Stimulated activated effector memory CD8-positive, alpha-beta T cell treated with anti-CD3 and anti-CD28 coated beads, Interleukin-12 subunit alpha, Interleukin-12 subunit beta, amount 100 ng/mL, for 72 hours (primary cell): Measurements from ENCODE around the gene NARS2.

ENCODE experiments used
- ATAC-seq: fragments of 150-1000 bp; cut with Tn5 transposase; 2 replicates; pipeline ENCODE4 v1.10.0; 2021
- DNase-seq, 2 donors: peaks; one replicate each; pipeline ENCODE4 v3.0.0; 2021 to 2022; ENCODE audit warnings: low spot score in 2 of 2
- H3K27ac Mint-ChIP-seq: one replicate; pipeline ENCODE4 v1.8.0; 2022; ENCODE audit warnings: mild to moderate bottlenecking, mixed read lengths
- H3K36me3 Mint-ChIP-seq: one replicate; pipeline ENCODE4 v1.8.0; 2022; ENCODE audit warnings: mild to moderate bottlenecking, mixed read lengths
- H3K4me1 Mint-ChIP-seq: one replicate; pipeline ENCODE4 v1.8.0; 2022; ENCODE audit warnings: mixed read lengths
- H3K4me3 Mint-ChIP-seq: one replicate; pipeline ENCODE4 v1.8.0; 2022; ENCODE audit warnings: mild to moderate bottlenecking, mixed read lengths
- H3K9me3 Mint-ChIP-seq: one replicate; pipeline ENCODE4 v1.8.0; 2022; ENCODE audit warnings: mixed read lengths

Gene NARS2

GRCh38 chr11:78595436-78596130 is 20.9 kb upstream of the NARS2 start:
- ATAC-seq, result no peak
- DNase-seq, result no peak
- no peaks in the 10 kb centered on the region for H3K9me3 Mint-ChIP-seq
- no peak overlapping the region for H3K27ac Mint-ChIP-seq
- H3K4me1 Mint-ChIP-seq, result no peaks in the 10 kb centered on the region
- no peaks in the 10 kb centered on the region for H3K36me3 Mint-ChIP-seq
- no peak overlapping the region for H3K4me3 Mint-ChIP-seq

- Mint-ChIP-seq H3K4me1 (no peaks in the 10 kb centered on the region), H3K27ac (no peak overlapping the region), H3K4me3 (no peak overlapping the region), H3K36me3 (no peaks in the 10 kb centered on the region), H3K9me3 (no peaks in the 10 kb centered on the region)
- no peak for DNase-seq
- no peak for ATAC-seq
These were observed 20.1 kb upstream of the NARS2 start for GRCh38 chr11:78594814-78595213.

- Mint-ChIP-seq H3K36me3 (no peaks in the 10 kb centered on the region), H3K9me3 (peaks cover 12% of the 10 kb centered on the region), H3K4me1 (no peaks in the 10 kb centered on the region), H3K27ac (no peak overlapping the region), H3K4me3 (no peak overlapping the region)
- no peak for ATAC-seq
- DNase-seq, result no peak
These were observed 13.9 kb upstream of the NARS2 start for GRCh38 chr11:78588517-78588916.

GRCh38 chr11:78587446-78587845 is 12.8 kb upstream of the NARS2 start:
- Mint-ChIP-seq H3K9me3 (peaks cover 13% of the 10 kb centered on the region), H3K36me3 (no peaks in the 10 kb centered on the region), H3K27ac (no peak overlapping the region), H3K4me3 (no peak overlapping the region), H3K4me1 (no peaks in the 10 kb centered on the region)
- DNase-seq (no peak), ATAC-seq (no peak)

GRCh38 chr11:78586452-78587046 is 11.9 kb upstream of the NARS2 start:
- ATAC-seq (no peak), DNase-seq (no peak)
- H3K4me1 Mint-ChIP-seq, result no peaks in the 10 kb centered on the region
- peaks cover 13% of the 10 kb centered on the region for H3K9me3 Mint-ChIP-seq
- H3K36me3 Mint-ChIP-seq, result no peaks in the 10 kb centered on the region
- no peak overlapping the region for H3K27ac Mint-ChIP-seq
- H3K4me3 Mint-ChIP-seq, result no peak overlapping the region

GRCh38 chr11:78583889-78584288 is 9.2 kb upstream of the NARS2 start:
- peaks cover 13% of the 10 kb centered on the region for H3K9me3 Mint-ChIP-seq
- no peaks in the 10 kb centered on the region for H3K4me1 Mint-ChIP-seq
- no peak overlapping the region for H3K27ac Mint-ChIP-seq
- no peak overlapping the region for H3K4me3 Mint-ChIP-seq
- H3K36me3 Mint-ChIP-seq, result no peaks in the 10 kb centered on the region
- no peak for ATAC-seq
- DNase-seq, result no peak

- DNase-seq (no peak), ATAC-seq (no peak)
- Mint-ChIP-seq H3K36me3 (peaks cover 9% of the 10 kb centered on the region), H3K4me1 (peaks cover 11% of the 10 kb centered on the region), H3K4me3 (no peak overlapping the region), H3K27ac (no peak overlapping the region), H3K9me3 (no peaks in the 10 kb centered on the region)
These were observed 2.8 kb upstream of the NARS2 start for GRCh38 chr11:78577495-78577894.

GRCh38 chr11:78576549-78577097 is 2.0 kb upstream of the NARS2 start:
- no peak for ATAC-seq
- Mint-ChIP-seq H3K9me3 (no peaks in the 10 kb centered on the region), H3K27ac (no peak overlapping the region), H3K4me3 (no peak overlapping the region), H3K4me1 (peaks cover 15% of the 10 kb centered on the region), H3K36me3 (peaks cover 13% of the 10 kb centered on the region)
- no peak for DNase-seq

- ATAC-seq (no peak), DNase-seq (no peak)
- Mint-ChIP-seq H3K36me3 (peaks cover 19% of the 10 kb centered on the region), H3K4me1 (peaks cover 21% of the 10 kb centered on the region), H3K9me3 (no peaks in the 10 kb centered on the region), H3K4me3 (peak overlapping the region; percentile 95), H3K27ac (no peak overlapping the region)
These were observed 814 bp upstream of the NARS2 start for GRCh38 chr11:78575478-78575877.

- peak overlapping the region; percentile 96 for H3K27ac Mint-ChIP-seq
- ATAC-seq (no peak), DNase-seq (no peak)
- H3K4me1 Mint-ChIP-seq, result peaks cover 22% of the 10 kb centered on the region
- peaks cover 35% of the 10 kb centered on the region for H3K36me3 Mint-ChIP-seq
- H3K4me3 Mint-ChIP-seq, result peak overlapping the region; percentile 95
- no peaks in the 10 kb centered on the region for H3K9me3 Mint-ChIP-seq
These were observed 983 bp downstream of the NARS2 start for GRCh38 chr11:78573681-78574080.

- DNase-seq, result no peak
- H3K9me3 Mint-ChIP-seq, result no peaks in the 10 kb centered on the region
These were observed 1.4 kb downstream of the NARS2 start for GRCh38 chr11:78573271-78573670.

GRCh38 chr11:78572394-78572793 is 2.3 kb downstream of the NARS2 start:
- ATAC-seq (no peak), DNase-seq (no peak)
- Mint-ChIP-seq H3K27ac (no peak overlapping the region), H3K4me3 (peak overlapping the region; percentile 95), H3K9me3 (no peaks in the 10 kb centered on the region), H3K4me1 (peaks cover 22% of the 10 kb centered on the region), H3K36me3 (peaks cover 47% of the 10 kb centered on the region)

More at GRCh38 chr11:78573271-78573670, 1.4 kb downstream of the NARS2 start:
- no peak for ATAC-seq
- Mint-ChIP-seq H3K4me1 (peaks cover 22% of the 10 kb centered on the region), H3K36me3 (peaks cover 39% of the 10 kb centered on the region), H3K27ac (peak overlapping the region; percentile 96), H3K4me3 (peak overlapping the region; percentile 95)

GRCh38 chr11:78570031-78570430 is 4.6 kb downstream of the NARS2 start:
- Mint-ChIP-seq H3K4me1 (peaks cover 24% of the 10 kb centered on the region), H3K4me3 (no peak overlapping the region), H3K27ac (no peak overlapping the region), H3K9me3 (no peaks in the 10 kb centered on the region), H3K36me3 (peaks cover 58% of the 10 kb centered on the region)
- ATAC-seq, result no peak
- no peak for DNase-seq

GRCh38 chr11:78567209-78567608 is 7.5 kb downstream of the NARS2 start:
- no peak overlapping the region for H3K4me3 Mint-ChIP-seq
- H3K9me3 Mint-ChIP-seq, result no peaks in the 10 kb centered on the region
- H3K27ac Mint-ChIP-seq, result no peak overlapping the region
- ATAC-seq (no peak), DNase-seq (no peak)
- peaks cover 13% of the 10 kb centered on the region for H3K4me1 Mint-ChIP-seq
- peaks cover 64% of the 10 kb centered on the region for H3K36me3 Mint-ChIP-seq

- peak; percentile 47 for ATAC-seq
- peak overlapping the region; percentile 72 for H3K27ac Mint-ChIP-seq
- no peak overlapping the region for H3K4me3 Mint-ChIP-seq
These were observed 9.9 kb downstream of the NARS2 start for GRCh38 chr11:78564490-78565467.

More at GRCh38 chr11:78564490-78565467, 9.9 kb downstream of the NARS2 start:
- H3K9me3 Mint-ChIP-seq, result no peaks in the 10 kb centered on the region
- peaks cover 58% of the 10 kb centered on the region for H3K36me3 Mint-ChIP-seq
- peak; percentile 17 to 58 for DNase-seq
- H3K4me1 Mint-ChIP-seq, result peaks cover 19% of the 10 kb centered on the region
